BJ (cell line): ENCODE data around the gene TMEM201. TPM values are rescaled to one million over a fixed set of nuclear protein-coding genes. Genes with fewer than 3 reads are reported as not detected.

Experiments used
- CTCF ChIA-PET: fragments of 350-600 bp; formaldehyde crosslinking; extraction: SDS; loops from one replicate; lab custom pipeline; 2021; ENCODE audit warnings: antibody characterized with exemption, inconsistent platforms; lab: Yijun Ruan, JAX
- POLR2A ChIA-PET: fragments of 300-600 bp; sonication (Branson Sonifier 250); formaldehyde crosslinking; extraction: SDS; loops from one replicate; lab custom pipeline; 2021; ENCODE audit warnings: antibody characterized with exemption; lab: Charles Lee
- DNase-seq: peaks from one replicate; pipeline ENCODE4 v3.0.0-alpha.2; 2011; ENCODE audit warnings: low read depth
- H3K27me3 ChIP-seq: 2 replicates; pipeline ENCODE4 v1.6.0; 2011; ENCODE audit warnings: low read length; ENCODE audit not compliant: control insufficient read depth, insufficient read depth
- H3K36me3 ChIP-seq: 2 replicates; pipeline ENCODE4 v1.5.1; 2011; ENCODE audit warnings: low read length; ENCODE audit not compliant: control insufficient read depth, insufficient read depth
- H3K4me3 ChIP-seq: 2 replicates; pipeline ENCODE4 v1.5.1; 2011; ENCODE audit warnings: low read depth, mild to moderate bottlenecking, control low read depth, low read length
- CTCF ChIP-seq: IDR thresholded peaks from 2 replicates; pipeline ENCODE4 v1.5.1; 2011; ENCODE audit warnings: low read depth, mild to moderate bottlenecking, control low read depth, inconsistent platforms, low read length, moderate library complexity; ENCODE audit not compliant: insufficient read depth
- polyA plus RNA-seq: library from polyadenylated mRNA; depleted of rRNA; stranded (reverse); fragments of >200 nt; gene quantifications from 2 replicates; pipeline ENCODE4 v1.2.3, GENCODE V29; 2011

TMEM201 gene
- polyA plus RNA-seq, 1 experiment: 2.9 TPM

- Histone ChIP-seq H3K27me3 (no peaks in the 10 kb centered on the region), H3K4me3 (no peak overlapping the region), H3K36me3 (no peaks in the 10 kb centered on the region)
- DNase-seq: no peak
- TF ChIP-seq CTCF: no peak
- ChIA-PET CTCF (interaction anchor here (0.7 kb wide), 3 partner anchors 17 to 1551 kb away, joined by 3 to 4 read pairs (median 3); no protein-coding TSS in a partner anchor), POLR2A (no interaction called here)
These were observed 43.8 kb upstream of the TMEM201 start for GRCh38 chr1:9544926-9545325.

GRCh38 chr1:9549955-9550546, 38.7 kb upstream of the TMEM201 start:
- ChIA-PET CTCF (interaction anchor here (1.1 kb wide), 1 partner anchor 55 kb away, joined by 4 read pairs; no protein-coding TSS in a partner anchor), POLR2A (no interaction called here)
- H3K4me3 ChIP-seq: no peak overlapping the region
- TF ChIP-seq CTCF: no peak
- no peaks in the 10 kb centered on the region for H3K27me3 ChIP-seq
- no peaks in the 10 kb centered on the region for H3K36me3 ChIP-seq
- DNase-seq: no peak

- Histone ChIP-seq H3K4me3 (no peak overlapping the region), H3K36me3 (no peaks in the 10 kb centered on the region), H3K27me3 (no peaks in the 10 kb centered on the region)
- CTCF ChIA-PET: no interaction called here
- TF ChIP-seq CTCF: no peak
- no peak for DNase-seq
- POLR2A ChIA-PET: no interaction called here
These were observed 36.7 kb upstream of the TMEM201 start for GRCh38 chr1:9551984-9552383.

GRCh38 chr1:9553736-9554144, 35.0 kb upstream of the TMEM201 start:
- H3K27me3 ChIP-seq: no peaks in the 10 kb centered on the region
- TF ChIP-seq CTCF: no peak
- ChIA-PET CTCF (no interaction called here), POLR2A (no interaction called here)
- DNase-seq: no peak
- H3K4me3 ChIP-seq: no peak overlapping the region
- no peaks in the 10 kb centered on the region for H3K36me3 ChIP-seq

- H3K36me3 ChIP-seq: no peaks in the 10 kb centered on the region
- ChIA-PET CTCF (interaction anchor here (0.7 to 1.2 kb wide), 2 partner anchors 60 to 65 kb away, joined by 3 read pairs; no protein-coding TSS in a partner anchor), POLR2A (no interaction called here)
- no peak for DNase-seq
- H3K4me3 ChIP-seq: no peak overlapping the region
- no peaks in the 10 kb centered on the region for H3K27me3 ChIP-seq
- no peak for TF ChIP-seq CTCF
These were observed 32.8 kb upstream of the TMEM201 start for GRCh38 chr1:9555942-9556341.
